GM21515 (cell line): ENCODE measurements around the gene SNAI1.
"Not testable (repeated sequence)": the region's sequence is repeated elsewhere in the genome, so short reads cannot be mapped to it uniquely, and the experiment has no call there.

Experiments
- ATAC-seq: cut with Tn5 transposase; IDR thresholded peaks from one replicate; pipeline ENCODE4 v1.9.1; 2021; ENCODE audit not compliant: unreplicated experiment

SNAI1 gene

DNA sequence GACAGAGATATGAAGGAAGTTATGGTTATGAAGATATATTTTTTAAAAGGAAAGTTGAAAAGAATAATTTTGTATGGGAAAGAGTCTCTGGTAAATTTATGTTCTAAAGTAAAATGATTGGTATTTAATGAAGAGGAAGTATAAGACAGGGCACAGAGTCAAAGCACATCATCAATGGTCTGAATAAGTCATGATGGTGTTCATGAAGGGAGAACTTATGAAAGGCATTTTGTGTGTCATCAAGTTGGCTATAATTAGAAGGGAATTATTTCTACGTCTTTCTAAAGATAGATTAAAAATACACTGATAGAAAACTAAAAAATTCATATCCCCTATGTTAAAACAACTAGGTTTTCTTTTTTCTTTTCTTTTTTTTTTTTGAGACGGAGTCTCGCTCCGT, 21.4 kb upstream of the SNAI1 start:
- ATAC-seq, result no peak

DNA sequence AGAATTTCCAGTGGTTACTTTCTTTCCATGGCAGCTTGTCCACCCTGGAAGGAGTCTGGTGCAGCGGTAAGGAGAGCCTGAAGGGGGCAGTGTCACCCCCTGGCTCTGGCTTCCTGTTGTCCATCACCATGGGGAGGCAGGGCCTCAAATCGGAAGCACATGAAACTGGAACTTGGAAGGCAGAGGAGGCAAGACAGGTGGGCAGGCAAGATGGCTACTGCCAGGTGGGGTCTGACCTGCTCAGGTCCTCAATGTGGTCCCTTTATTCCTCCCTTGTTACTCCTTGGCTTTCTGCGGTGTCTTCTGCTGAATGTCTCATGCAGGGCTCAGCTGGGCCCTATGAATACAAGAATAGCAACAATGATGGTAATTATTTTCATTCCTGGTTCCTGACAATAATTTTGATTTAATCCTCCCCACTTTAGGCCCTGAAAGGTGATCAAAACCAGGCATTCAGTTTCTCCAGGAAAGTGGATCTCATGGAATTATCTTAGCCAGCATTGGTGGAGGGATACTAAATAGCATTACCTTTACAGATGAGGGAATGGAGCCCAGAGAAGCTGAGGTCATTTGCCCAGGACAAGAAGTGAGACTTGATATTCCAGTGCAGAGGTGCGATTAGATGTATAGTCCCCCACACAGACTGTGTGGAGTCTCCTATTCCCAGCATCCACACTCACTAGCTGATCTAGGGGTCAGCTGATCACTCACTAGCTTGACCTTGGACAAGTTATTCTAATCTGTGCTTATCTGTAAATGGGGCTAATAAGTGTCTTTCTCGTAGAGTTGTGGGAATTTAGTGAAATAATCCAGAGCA, 17.6 kb upstream of the SNAI1 start:
- ATAC-seq, result no peak

DNA sequence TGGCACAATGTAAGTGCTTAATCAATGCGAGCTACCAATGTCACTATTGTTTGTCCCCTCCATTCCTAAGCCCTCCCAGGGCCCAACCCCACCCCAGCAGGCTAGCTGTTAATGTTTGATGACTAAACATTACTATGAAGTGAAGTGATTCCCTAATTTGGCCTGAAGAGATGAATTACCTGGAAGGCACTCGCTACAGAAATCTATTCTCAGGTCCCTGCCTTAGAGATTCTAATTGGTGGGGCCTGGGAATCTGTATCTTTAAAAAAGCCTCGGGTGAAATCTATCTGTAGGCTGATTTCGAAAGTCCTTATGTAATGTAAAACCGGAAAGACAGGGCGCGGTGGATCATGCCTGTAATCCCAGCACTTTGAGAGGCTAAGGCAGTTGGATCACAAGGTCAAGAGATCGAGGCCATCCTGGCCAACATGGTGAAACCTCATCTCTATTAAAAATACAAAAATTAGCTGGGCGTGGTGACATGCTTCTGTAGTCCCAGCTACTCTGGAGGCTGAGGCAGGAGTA, 16.9 kb upstream of the SNAI1 start:
- no peak for ATAC-seq

DNA sequence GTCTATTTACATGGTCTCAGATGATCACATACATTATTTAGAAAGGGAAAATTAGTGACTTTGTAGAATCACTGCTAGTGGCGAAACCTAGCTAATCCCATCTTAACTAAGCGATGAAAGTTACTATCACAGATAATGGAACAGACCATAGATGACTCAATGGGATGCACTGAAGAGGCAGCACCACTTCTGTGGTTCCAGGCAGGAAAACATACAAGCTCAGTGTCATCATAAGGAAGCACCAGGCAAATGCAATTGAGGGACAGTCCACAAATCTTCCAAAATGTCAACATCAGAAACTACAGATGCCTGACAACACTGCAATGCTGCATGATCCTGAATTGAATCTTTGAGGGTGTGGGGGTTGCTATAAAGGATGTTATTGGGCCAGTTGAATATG, 15.9 kb upstream of the SNAI1 start:
- no peak for ATAC-seq

DNA sequence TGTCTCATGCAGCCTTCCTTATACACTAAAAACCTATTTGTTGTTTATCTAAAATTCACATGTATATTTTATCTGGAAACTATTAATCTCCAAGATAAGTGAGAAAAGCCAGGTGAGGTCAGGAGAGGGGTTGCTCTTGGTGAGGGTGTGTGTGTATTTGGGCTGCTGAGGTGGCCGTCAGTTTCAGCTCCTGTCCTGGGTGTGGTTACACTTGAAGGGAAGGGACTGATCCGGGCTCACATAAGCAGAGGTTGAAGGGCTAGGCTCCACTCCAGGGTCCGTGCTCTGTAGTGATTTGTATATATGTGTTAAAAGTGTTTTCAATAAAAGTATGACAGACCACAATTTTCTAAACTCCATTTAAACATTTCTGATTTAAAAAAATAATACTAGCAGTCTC, 13.5 kb upstream of the SNAI1 start:
- no peak for ATAC-seq

DNA sequence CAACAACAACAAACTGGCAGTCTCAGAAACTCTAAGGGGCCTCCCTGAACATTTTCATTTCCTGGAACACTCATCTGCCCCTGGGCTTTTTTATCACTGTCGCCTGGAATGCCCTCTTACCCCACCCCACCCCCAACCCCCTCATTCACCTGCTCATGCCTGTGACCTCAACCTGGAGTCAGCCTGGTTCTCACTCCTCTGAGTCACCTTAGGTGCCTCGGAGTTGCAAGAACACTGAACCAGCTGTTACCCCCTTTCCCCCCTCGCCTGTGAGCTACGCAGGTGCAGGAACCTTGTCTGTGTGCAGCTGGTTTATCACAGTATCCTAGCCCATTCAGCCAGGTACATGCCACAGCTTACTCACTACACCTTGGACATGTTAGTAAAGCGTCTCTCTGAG, 12.8 kb upstream of the SNAI1 start:
- no peak for ATAC-seq

DNA sequence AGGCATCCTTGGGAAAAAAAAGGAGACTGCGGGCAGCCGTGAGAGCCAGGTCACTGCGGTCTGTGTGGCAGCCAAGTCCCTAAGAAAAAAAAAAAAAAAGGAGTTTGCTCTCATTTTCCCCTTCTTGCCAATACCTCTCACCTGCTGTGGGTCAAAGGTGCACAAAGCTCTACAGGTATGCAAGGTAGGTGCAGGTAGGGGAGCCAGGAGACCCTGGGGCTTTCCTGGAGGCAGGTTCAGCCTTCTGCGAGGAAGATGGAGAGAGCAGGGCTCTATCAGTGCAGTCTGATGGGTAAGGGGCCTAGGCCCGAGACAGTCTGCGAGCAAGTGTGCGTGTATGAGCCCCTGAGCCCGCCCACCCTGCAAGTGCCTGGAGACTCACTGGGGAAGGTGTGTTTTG, 12.3 kb upstream of the SNAI1 start:
- no peak for ATAC-seq

DNA sequence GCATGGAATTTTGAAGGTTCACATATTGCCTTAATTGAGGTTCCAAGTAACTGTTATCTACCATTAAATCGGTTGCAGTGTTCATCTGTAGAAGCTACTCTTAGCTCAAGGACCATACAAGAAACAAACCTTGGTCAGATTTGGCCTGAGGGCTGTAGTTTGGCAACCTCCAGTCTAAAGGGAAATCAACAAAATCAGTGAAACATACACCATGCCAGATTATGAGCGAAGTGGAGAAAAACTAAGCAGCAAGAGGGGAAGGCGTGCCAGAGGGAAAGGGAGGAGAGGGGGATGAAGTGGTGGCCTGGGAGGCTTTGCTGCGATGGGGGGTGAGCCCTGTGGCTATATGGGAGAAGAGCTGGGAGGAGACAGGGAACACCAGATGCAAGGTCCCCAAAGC, 8.8 kb upstream of the SNAI1 start:
- ATAC-seq, result no peak

DNA sequence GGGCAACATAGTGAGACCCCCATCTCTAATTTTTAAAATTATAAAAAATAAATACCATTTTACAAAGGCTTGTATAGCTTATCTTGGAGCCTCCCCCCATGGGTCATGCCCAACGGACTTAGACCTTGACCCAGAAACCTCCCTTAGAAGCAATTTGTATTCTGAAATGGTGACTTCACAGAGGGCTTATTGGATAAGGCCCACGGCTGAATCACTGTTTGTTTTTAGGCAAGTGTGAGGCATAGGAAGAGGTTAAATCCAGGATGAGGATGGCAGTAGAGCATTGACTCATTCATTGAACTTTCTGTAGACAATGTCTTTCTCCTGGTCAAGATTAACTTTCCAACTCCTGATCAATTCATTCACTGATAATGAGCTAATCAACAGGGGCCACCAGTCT, 6.2 kb upstream of the SNAI1 start:
- ATAC-seq, result no peak

DNA sequence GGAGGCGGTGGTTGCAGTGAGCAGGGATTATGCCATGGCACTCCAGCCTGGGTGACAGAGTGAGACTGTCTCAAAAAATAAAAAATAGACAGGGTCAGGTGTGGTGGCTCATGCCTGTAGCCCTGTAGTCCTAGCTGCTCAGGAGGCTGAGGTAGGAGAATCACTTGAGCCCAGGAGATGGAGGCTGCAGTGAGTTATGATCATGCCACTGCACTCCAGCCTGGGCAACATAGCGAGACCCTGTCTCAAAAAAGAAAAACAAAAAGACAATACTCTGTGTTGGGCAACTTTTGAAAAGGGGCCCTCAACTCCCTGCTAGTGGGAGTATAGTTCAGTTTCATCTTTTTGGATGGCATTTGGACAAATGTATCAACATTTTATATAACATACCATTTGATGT, 5.0 kb upstream of the SNAI1 start:
- not testable (repeated sequence) for ATAC-seq

DNA sequence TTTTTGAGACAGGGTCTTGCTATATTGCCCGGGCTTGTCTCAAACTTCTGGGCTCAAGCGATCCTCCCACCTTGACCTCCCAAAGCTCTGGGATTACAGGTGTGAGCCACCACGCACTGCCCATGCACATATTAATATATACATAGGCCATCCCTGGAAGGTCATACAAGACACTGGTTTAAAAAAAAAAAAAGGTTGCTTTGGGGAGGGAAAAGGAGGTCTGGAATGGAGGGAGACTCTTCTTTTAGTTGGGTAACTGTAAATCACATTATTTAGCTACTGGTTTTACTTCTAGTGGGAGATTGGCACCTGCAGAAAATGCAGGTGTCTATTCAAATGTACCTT, 4.1 kb upstream of the SNAI1 start:
- no peak for ATAC-seq

DNA sequence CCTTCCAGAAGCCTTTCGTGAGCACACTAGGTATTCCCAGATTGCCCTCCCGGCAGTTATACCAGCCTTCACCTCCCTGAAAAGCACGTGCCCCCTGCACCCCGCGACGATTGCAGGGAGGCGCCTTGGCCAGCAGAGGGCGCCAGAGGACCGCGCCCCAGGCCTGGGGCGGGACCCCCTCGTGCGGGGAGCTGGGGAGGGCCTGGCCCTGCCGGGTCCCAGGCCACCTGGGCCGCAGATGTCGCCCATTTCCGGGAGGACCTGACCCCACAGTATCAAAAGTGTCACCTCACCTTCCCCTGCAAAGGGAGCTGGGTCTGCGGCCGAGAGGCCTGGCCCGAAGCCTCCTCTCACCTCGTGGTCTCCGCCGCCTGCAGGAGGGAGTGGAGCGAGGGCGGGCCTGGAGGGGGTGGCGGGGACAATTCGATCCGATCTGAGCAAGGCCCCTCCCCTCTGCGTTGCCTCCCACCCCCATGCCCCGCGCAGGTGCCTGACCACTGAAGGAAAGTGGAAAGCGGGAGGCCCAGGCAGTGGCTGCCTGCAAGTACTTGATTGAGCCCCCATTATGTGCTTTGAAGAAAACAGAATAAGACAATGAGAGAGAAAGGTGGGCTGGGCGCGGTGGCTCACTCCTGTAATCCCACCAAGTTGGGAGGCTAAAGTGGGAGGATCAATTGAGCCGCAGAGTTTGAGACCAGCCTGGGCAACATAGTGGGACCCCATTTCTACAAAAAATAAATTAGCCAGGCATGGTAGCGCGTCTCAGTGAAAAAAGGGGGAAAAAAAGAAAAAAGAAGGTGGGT, 3.5 kb upstream of the SNAI1 start:
- no peak for ATAC-seq

DNA sequence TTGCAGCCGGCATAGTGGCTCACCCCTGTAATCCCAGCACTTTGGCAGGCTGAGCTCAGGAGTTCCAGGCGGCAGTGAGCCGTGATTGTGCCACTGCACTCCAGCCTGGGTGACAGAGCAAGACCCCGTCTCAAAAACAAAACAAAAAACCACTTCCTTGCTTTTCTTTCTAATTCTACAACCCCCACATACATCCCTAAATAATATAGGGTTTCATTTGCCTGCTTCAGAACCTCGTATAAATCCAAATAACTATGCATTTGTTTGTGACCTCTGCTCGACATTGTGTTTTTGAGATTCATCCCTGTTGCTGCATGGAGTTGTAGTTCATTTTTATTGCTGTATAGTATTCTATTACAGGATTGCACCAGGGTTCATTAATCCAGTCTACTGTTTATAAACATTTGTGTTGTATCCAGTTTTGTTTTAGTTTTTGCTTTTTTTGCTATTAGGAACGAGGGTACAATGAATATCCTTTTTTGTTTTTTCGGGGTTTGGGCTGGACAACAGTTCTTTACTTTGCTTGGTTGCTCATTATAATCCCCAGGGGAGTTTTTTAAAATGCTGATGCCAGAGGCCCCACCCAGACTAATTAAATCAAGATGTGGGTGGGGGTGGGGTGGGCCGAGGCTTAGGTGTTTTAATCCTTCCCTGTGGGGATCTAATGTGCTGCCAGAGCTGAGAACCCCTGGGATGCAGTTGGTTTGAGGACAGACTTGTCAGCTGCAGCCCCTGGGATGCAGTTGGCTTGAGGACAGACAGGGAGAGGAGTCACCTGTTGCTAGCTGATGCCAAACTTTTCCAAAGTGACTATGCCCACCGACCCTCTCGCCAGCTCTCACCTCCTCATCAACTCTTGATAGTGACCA, 2.4 kb upstream of the SNAI1 start:
- no peak for ATAC-seq

DNA sequence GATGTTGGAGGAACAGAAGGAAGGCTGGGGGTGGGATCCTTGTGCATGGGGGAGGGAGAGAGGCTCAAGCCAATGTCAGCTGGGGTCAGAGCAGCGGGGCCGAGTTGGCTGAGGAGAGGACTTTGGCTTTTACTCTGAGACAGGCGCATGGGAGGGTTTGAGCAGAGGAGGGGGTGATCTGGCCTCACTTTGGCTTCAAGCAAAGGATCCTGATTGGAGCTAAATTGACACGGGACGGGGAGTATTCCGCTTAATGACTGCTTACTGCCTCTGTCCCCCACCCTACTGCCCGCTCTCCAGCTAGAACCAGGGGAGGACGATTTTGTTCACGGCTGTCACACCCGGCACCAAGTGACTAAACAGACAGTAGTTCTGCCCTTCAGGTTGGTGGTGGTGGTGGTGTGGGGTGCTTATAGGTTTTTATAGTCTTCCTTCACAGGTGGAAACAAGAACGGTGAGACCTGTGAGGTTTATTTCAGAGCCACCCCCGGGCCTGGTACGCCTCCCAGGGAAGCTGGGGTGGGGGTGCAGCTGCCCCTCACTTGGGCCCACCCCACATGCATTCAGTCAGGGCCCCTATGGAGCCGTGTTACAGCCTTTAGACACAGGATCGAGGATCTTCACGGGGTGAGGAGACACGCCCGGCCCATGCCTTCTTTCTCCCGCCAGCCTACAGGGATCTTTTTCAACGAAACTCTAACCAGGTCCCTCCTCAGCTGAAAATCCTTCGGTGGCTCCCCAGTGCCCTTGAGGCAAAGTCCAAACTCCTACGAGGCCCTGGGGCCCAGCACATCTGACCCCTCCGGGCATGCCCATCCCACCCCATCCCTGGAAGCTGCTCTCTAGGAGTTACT, 1.3 kb upstream of the SNAI1 start:
- no peak for ATAC-seq

DNA sequence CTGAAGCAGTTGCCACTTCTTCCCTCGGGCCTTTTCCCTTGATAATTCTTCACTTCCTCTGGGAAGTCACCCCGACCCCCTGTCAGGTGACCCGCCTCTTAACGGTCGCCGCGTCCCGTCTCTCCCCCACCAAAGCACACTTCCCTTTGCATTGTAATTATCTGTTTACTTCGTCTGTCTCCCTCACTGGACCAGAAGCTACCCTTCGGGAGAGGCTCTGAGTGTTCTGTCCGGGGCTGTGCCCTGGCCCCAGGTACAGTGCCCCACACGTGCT, 771 bp upstream of the SNAI1 start:
- no peak for ATAC-seq

DNA sequence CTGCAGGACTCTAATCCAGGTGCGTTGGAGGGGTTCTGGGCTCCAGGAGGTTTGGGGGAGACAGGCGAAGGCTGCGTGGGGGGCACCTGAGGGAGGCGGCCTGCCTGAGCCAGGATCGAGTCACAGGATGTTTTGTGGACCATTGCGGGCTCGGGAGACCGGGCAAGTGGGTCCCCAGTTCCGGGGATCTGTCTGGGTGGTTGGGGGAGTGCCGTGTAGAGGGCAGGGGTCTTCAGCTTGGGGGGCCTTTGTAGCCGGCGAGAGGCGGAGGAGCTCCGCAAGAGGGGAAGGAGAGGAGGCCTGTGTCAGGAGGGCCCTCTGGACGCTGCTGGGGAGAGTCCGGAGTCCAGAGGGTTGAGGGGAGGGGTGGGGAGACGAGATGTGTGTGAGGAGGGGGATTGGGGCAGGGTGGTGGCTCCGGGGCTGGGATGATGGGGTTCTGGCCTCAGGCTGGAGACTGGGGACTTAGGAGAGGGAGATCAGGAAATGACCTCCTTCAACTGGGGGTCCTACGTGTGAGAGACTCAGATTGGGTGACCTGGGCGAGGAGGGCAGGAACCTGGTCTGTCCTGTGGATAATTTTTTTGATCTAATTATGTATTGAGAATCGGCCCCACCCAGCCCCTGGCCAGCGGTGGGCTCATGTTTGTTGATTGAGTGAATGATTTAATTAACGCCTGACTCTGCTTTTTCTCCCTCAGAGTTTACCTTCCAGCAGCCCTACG, 505 bp downstream of the SNAI1 start:
- ATAC-seq, result no peak

DNA sequence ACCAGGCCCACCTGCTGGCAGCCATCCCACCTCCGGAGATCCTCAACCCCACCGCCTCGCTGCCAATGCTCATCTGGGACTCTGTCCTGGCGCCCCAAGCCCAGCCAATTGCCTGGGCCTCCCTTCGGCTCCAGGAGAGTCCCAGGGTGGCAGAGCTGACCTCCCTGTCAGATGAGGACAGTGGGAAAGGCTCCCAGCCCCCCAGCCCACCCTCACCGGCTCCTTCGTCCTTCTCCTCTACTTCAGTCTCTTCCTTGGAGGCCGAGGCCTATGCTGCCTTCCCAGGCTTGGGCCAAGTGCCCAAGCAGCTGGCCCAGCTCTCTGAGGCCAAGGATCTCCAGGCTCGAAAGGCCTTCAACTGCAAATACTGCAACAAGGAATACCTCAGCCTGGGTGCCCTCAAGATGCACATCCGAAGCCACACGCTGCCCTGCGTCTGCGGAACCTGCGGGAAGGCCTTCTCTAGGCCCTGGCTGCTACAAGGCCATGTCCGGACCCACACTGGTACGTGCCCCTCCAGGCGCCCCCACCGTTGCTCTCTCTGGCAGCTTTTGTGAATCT, 1.1 kb downstream of the SNAI1 start:
- no peak for ATAC-seq

DNA sequence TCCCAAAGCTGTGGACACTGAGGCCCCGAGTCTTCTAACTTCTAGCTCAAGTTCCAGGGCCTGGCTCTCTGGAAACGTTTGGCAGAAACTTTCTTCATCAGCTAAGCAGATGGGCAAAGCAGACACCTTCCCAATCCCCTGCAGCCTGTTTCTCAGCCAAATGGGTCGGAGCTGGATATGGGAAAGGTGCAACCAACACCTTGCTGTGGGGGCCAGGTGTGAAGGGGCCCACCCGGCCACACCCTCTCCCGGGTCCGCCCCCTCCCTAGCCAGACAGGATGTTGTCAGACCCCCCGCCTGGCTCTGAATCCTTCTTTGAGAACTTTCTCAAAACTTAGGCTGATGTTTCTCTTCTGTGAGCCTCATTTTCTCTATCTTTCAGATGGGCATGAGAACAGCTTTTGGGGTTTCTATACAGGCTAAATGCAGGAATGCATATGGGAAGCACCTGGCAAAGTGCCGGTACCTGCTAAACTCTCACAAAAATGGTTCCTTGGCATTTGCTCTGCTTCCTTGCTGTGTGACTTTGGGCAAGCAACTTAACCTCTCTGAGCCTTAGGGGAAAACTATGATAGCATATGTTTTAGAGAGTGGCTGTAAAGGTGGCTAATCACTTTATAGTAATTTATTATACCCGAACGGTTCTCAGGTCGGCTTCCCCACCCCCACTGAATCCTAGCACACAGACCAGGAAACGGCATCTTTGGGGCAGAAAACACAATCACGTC, 1.8 kb downstream of the SNAI1 start:
- no peak for ATAC-seq

DNA sequence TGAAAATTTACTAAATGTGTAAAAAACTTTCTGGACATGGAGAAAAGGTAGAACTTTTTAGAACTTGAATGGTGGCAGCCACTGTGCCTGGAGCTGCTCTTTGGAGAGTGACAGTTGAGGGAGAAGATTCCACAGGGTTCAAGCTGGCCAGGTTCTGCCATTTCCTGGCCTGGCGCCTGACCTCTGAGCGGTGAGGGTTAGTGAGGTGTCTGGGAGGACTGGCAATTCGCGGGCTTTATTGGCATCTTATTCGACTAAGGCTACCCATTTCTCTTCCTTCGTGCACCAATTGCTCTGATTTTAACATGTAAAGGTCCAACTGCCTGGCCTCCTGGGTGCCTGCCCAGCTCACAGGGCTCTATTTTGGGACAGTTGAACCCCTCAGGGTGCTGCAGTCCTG, 2.4 kb downstream of the SNAI1 start:
- ATAC-seq, result no peak
